IMR-90 (cell line): Measurements from ENCODE around the gene CTIF. TPM values are rescaled to one million over a fixed set of nuclear protein-coding genes. Genes with fewer than 3 reads are reported as not detected.

ENCODE experiments used
- ATAC-seq: fragments of 200-7000 bp; cut with Tn5 transposase; 2 replicates; pipeline ENCODE4 v1.9.1; 2020; ENCODE audit warnings: low read depth, mild to moderate bottlenecking, moderate library complexity
- BruUV-seq: library from RNA; stranded (reverse); fragments of 400-500 nt; replicated peaks from 2 replicates; lab custom pipeline; 2021; lab: Mats Ljungman, UMichigan
- CTCF ChIA-PET: fragments of 300-600 bp; formaldehyde crosslinking; extraction: SDS; loops from one replicate; lab custom pipeline; 2021; ENCODE audit warnings: antibody characterized with exemption; lab: Yijun Ruan, JAX
- POLR2A ChIA-PET: fragments of 300-600 bp; sonication (Branson Sonifier 250); formaldehyde crosslinking; loops from one replicate; lab custom pipeline; 2022; ENCODE audit warnings: antibody characterized with exemption; ENCODE audit not compliant: unreplicated experiment; lab: Charles Lee
- DNase-seq: peaks from one replicate; pipeline ENCODE4 v3.0.0; 2013
- H2AFZ ChIP-seq: replicated peaks from 2 replicates; pipeline ENCODE3; 2013; ENCODE audit warnings: low read length, mild to moderate bottlenecking; ENCODE audit not compliant: poor library complexity
- H2AK5ac ChIP-seq: 2 replicates; pipeline ENCODE4 v1.6.1; 2013; ENCODE audit warnings: low read depth, low read length, inconsistent platforms
- H2AK9ac ChIP-seq: replicated peaks from 2 replicates; pipeline ENCODE3; 2013; ENCODE audit warnings: mild to moderate bottlenecking, low read depth, low read length, moderate library complexity; ENCODE audit not compliant: poor library complexity
- H2BK120ac ChIP-seq: 2 replicates; pipeline ENCODE4 v1.6.1; 2013; ENCODE audit warnings: low read depth, low read length, inconsistent platforms
- H2BK15ac ChIP-seq: 3 replicates; pipeline ENCODE4 v1.6.1; 2013; ENCODE audit warnings: low read depth, low read length, inconsistent platforms
- H2BK20ac ChIP-seq: 2 replicates; pipeline ENCODE4 v1.6.1; 2013; ENCODE audit warnings: low read depth, mild to moderate bottlenecking, inconsistent platforms, low read length, moderate library complexity
- H2BK5ac ChIP-seq: 2 replicates; pipeline ENCODE4 v1.6.1; 2013; ENCODE audit warnings: mild to moderate bottlenecking, low read depth, low read length, inconsistent platforms; ENCODE audit not compliant: poor library complexity, severe bottlenecking
- H3K14ac ChIP-seq: replicated peaks from 2 replicates; pipeline ENCODE4 v1.6.1; 2013; ENCODE audit warnings: low read depth, low read length, inconsistent platforms
- H3K18ac ChIP-seq: 2 replicates; pipeline ENCODE4 v1.6.1; 2013; ENCODE audit warnings: low read depth, low read length, control low read depth
- H3K23ac ChIP-seq: 2 replicates; pipeline ENCODE4 v1.6.1; 2013; ENCODE audit warnings: low read depth, low read length, inconsistent platforms
- H3K27ac ChIP-seq: 2 replicates; pipeline ENCODE4 v1.5.1; 2013; ENCODE audit warnings: mild to moderate bottlenecking, control low read depth, low read length; ENCODE audit not compliant: insufficient read depth
- H3K27me3 ChIP-seq: 2 replicates; pipeline ENCODE4 v1.6.1; 2013; ENCODE audit warnings: low read length; ENCODE audit not compliant: control insufficient read depth, insufficient read depth
- H3K36me3 ChIP-seq: 2 replicates; pipeline ENCODE4 v1.6.1; 2013; ENCODE audit warnings: low read length, mixed read lengths; ENCODE audit not compliant: control insufficient read depth, insufficient read depth
- H3K4ac ChIP-seq: 2 replicates; pipeline ENCODE4 v1.6.1; 2013; ENCODE audit warnings: low read depth, low read length, inconsistent platforms
- H3K4me1 ChIP-seq: 2 replicates; pipeline ENCODE4 v1.6.1; 2013; ENCODE audit warnings: low read length, mixed read lengths; ENCODE audit not compliant: control insufficient read depth, insufficient read depth
- H3K4me2 ChIP-seq: 2 replicates; pipeline ENCODE4 v1.6.1; 2013; ENCODE audit warnings: low read depth, mild to moderate bottlenecking, control low read depth, low read length, moderate library complexity
- H3K4me3 ChIP-seq: 2 replicates; pipeline ENCODE4 v1.5.1; 2013; ENCODE audit warnings: low read depth, mild to moderate bottlenecking, control low read depth, low read length, moderate library complexity; ENCODE audit not compliant: insufficient read depth
- H3K56ac ChIP-seq: 2 replicates; pipeline ENCODE4 v1.6.1; 2013; ENCODE audit warnings: low read length, inconsistent platforms; ENCODE audit not compliant: insufficient read depth; ENCODE audit errors: extremely low read depth
- H3K79me1 ChIP-seq, 2 experiments: 2 replicates each; pipeline ENCODE4 v1.6.1; 2013; ENCODE audit warnings: low read length in 2 of 2, inconsistent platforms in 1 of 2, low read depth in 1 of 2
- H3K9ac ChIP-seq: 2 replicates; pipeline ENCODE4 v1.6.1; 2013; ENCODE audit warnings: low read depth, low read length, control low read depth
- H3K9me1 ChIP-seq: 2 replicates; pipeline ENCODE4 v1.6.1; 2013; ENCODE audit warnings: low read length, inconsistent platforms; ENCODE audit not compliant: insufficient read depth
- H3K9me3 ChIP-seq: 2 replicates; pipeline ENCODE4 v1.6.1; 2013; ENCODE audit warnings: low read length; ENCODE audit not compliant: control insufficient read depth, insufficient read depth
- H4K20me1 ChIP-seq: 2 replicates; pipeline ENCODE4 v1.6.1; 2013; ENCODE audit warnings: low read length, inconsistent platforms; ENCODE audit not compliant: insufficient read depth
- H4K5ac ChIP-seq: 2 replicates; pipeline ENCODE4 v1.6.1; 2013; ENCODE audit warnings: mild to moderate bottlenecking, low read depth, low read length, control low read depth
- H4K8ac ChIP-seq, 2 experiments: 2 replicates each; pipeline ENCODE4 v1.6.1; 2013; ENCODE audit warnings: low read depth in 2 of 2, low read length in 2 of 2, control low read depth in 1 of 2, inconsistent platforms in 1 of 2
- H4K91ac ChIP-seq: 2 replicates; pipeline ENCODE4 v1.6.1; 2013; ENCODE audit warnings: low read depth, low read length, inconsistent platforms; ENCODE audit not compliant: insufficient read depth
- BHLHE40 ChIP-seq: fragments of 150-350 bp; IDR thresholded peaks from 2 replicates; pipeline ENCODE4 v1.6.1; 2016; ENCODE audit warnings: mild to moderate bottlenecking, low read depth, low read length
- CHD1 ChIP-seq: IDR thresholded peaks from 2 replicates; pipeline ENCODE4 v1.6.1; 2012; ENCODE audit warnings: low read depth, low read length, improper control_type of control experiment
- WGBS, 2 experiments: methylation state at CpG; one replicate each; pipeline versions ENCODE4 v1.1.5 to v1.1.7; 2013; ENCODE audit warnings: missing lambda C conversion rate in 2 of 2; ENCODE audit not compliant: insufficient read length in 1 of 2; ENCODE audit errors: extremely low coverage in 2 of 2; 5-methylcytosine and 5-hydroxymethylcytosine counted together
- dilution Hi-C: fragments of 300-500 bp; cut with HindIII; formaldehyde crosslinking; loops from one replicate; pipeline ENCODE4 v1.14.3; 2018; ENCODE audit warnings: low sequenced_read_pairs; ENCODE audit not compliant: unreplicated experiment
- in situ Hi-C: fragments of 300-500 bp; cut with MboI; formaldehyde crosslinking; loops from 3 replicates; pipeline ENCODE4 v1.14.3; 2019; ENCODE audit warnings: low sequenced_read_pairs, inconsistent platforms, mixed read lengths
- intact Hi-C: fragments of 100-400 bp; cut with micrococcal nuclease; formaldehyde crosslinking; loops from 2 replicates; pipeline ENCODE4 v1.10.0; 2022
- polyA plus RNA-seq, 3 experiments: library from polyadenylated mRNA; depleted of rRNA; stranded (reverse); fragments of >200 nt; gene quantifications; 2 replicates each; pipeline ENCODE4 v1.2.3, GENCODE V29; 2012; ENCODE audit warnings: low replicate concordance in 1 of 3
- total RNA-seq: library from RNA; depleted of rRNA; stranded (reverse); fragments of >200 nt; gene quantifications from 2 replicates; pipeline ENCODE4 v1.2.3, GENCODE V29; 2012

Gene CTIF
- total and polyA plus RNA-seq, 2 of the 4 experiments (the other 2 are of a cell fraction): 25.1 to 57.0 TPM

DNA sequence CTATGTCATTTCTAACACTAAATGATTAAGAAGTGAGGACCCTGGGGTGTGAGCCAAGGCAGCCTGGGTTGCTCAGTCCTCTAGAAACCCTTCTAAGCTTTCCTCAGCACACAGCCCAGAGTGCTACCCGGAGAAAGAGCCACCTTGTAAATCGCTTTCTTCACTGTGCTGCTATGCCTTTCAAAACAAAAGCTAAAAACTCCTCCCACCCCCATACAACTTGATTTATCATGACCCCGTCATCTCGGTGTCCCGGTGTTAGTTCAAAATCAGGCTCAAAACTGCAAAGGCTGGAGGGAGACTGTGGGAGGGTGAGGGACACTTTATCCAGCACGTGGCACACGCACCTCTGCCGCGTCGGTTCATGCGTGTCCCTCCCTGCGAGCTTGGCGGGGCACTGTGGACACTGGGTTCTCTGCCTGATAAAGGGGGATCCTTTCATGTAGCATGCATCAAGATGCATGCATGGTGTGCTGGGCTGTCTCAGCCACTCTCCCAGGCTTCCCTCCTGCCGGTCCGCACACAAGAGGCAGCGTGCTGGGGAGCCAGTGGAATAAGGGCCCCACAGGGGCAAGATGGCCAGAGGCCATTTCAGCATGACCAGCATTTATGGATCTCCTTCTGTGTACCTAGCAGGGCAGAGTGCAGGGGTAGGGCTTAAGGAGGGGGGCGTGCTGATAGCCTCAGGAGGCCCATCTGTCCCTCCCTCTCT is 241.5 kb downstream of the CTIF start:
- H4K5ac ChIP-seq: no peak overlapping the region
- H3K9me3 ChIP-seq: no peaks in the 10 kb centered on the region
- peaks cover 23 to 93% of the 10 kb centered on the region in 2 experiments; a peak in 3 of 4 replicates for H3K79me1 ChIP-seq
- peak overlapping the region; percentile 75 for H3K14ac ChIP-seq
- peak overlapping the region; percentile 44; the same call in 1 of the 2 replicates for H3K56ac ChIP-seq
- 45% methylated on average over 5 of the region's 17 CpGs; no CpG with 5 or more reads in 1 of the 2 experiments for WGBS, 2 experiments
- CTCF ChIA-PET: no interaction called here
- H3K23ac ChIP-seq: peak overlapping the region; percentile 89
- H2BK20ac ChIP-seq: peak overlapping the region; percentile 33
- peak; percentile 38 for DNase-seq
- no peak for ATAC-seq
- no peak overlapping the region for H2BK5ac ChIP-seq
- peak overlapping the region; percentile 46 for H2BK120ac ChIP-seq
- H4K20me1 ChIP-seq: peaks cover 62% of the 10 kb centered on the region
- dilution Hi-C loops: no loop called here
- H3K18ac ChIP-seq: no peak overlapping the region; the same call in 1 of the 2 replicates
- peak overlapping the region; percentile 10; the same call in 1 of the 2 replicates for H3K9ac ChIP-seq
- peaks cover 44% of the 10 kb centered on the region for H3K9me1 ChIP-seq
- H3K4me1 ChIP-seq: peaks cover 46% of the 10 kb centered on the region
- H3K36me3 ChIP-seq: peaks cover 13% of the 10 kb centered on the region
- in situ Hi-C loops: loop anchor here (5.0 kb wide), 1 partner anchor 162 kb away; no protein-coding TSS in a partner anchor
- peak overlapping the region; percentile 70 for H4K91ac ChIP-seq
- no peak overlapping the region for H3K4me3 ChIP-seq
- POLR2A ChIA-PET: no interaction called here
- peak; percentile 26; the same call in 1 of the 2 replicates for TF ChIP-seq BHLHE40
- TF ChIP-seq CHD1: no peak
- BruUV-seq: no TSS peak
- H2AFZ ChIP-seq: peak overlapping the region; percentile 37
- H3K27ac ChIP-seq: peak overlapping the region; percentile 20; the same call in 1 of the 2 replicates
- 0 out of 3 replicates have a peak overlapping the region, but pooled peaks have one; percentile 6 for H2BK15ac ChIP-seq
- peak overlapping the region; percentile 84 for H2AK9ac ChIP-seq
- peak overlapping the region; percentile 89 for H2AK5ac ChIP-seq
- intact Hi-C loops: loop anchor here (1.0 to 5.0 kb wide), 3 partner anchors 67 to 168 kb away; no protein-coding TSS in a partner anchor
- H3K4me2 ChIP-seq: peak overlapping the region; percentile 11; the same call in 1 of the 2 replicates
- peak overlapping the region in 1 of 2 experiments; percentile 59; a peak in 1 of 4 replicates for H4K8ac ChIP-seq
- peak overlapping the region; percentile 49 for H3K4ac ChIP-seq
- H3K27me3 ChIP-seq: no peaks in the 10 kb centered on the region
